GM12878 (cell line): Measurements from ENCODE around the gene HOXB3. TPM values are rescaled to one million over a fixed set of nuclear protein-coding genes. Genes with fewer than 3 reads are reported as not detected.

Experiments used
- ATAC-seq: fragments of 200-7000 bp; cut with Tn5 transposase; 3 replicates; pipeline ENCODE4 v1.9.1; 2020; ENCODE audit warnings: mild to moderate bottlenecking, moderate library complexity
- BruUV-seq: library from RNA; stranded (reverse); fragments of 400-500 nt; replicated peaks from 2 replicates; lab custom pipeline; 2021; lab: Mats Ljungman, UMichigan
- CTCF ChIA-PET: fragments of 300-600 bp; sonication (Branson Sonifier 250); formaldehyde crosslinking; extraction: SDS; loops from one replicate; lab custom pipeline; 2021; ENCODE audit warnings: inconsistent platforms; lab: Yijun Ruan, JAX
- POLR2A ChIA-PET: fragments of 350-600 bp; formaldehyde crosslinking; extraction: SDS; loops from one replicate; lab custom pipeline; 2021; ENCODE audit warnings: inconsistent platforms; lab: Charles Lee
- RAD21 ChIA-PET: fragments of 300-600 bp; sonication (Branson Sonifier 250); formaldehyde crosslinking; loops from one replicate; lab custom pipeline; 2023; ENCODE audit warnings: antibody characterized with exemption; ENCODE audit not compliant: unreplicated experiment; lab: Charles Lee
- SMC1A ChIA-PET: fragments of 300-600 bp; sonication (Branson Sonifier 250); formaldehyde crosslinking; loops from one replicate; lab custom pipeline; 2023; ENCODE audit not compliant: unreplicated experiment, uncharacterized antibody; lab: Charles Lee
- DNase-seq: peaks from one replicate; pipeline ENCODE4 v3.0.0-alpha.2; 2011; ENCODE audit warnings: low read depth, low spot score
- FAIRE-seq: peaks from 3 replicates; lab custom pipeline; 2011; peaks lifted over from hg19 to GRCh38; lab: Jason Lieb, UNC
- H2AFZ ChIP-seq: 2 replicates; pipeline ENCODE4 v1.6.0; 2011; ENCODE audit warnings: low read depth, low read length, control low read depth; ENCODE audit not compliant: control insufficient read depth
- H3K27ac ChIP-seq: 2 replicates; pipeline ENCODE4 v1.5.1; 2011; ENCODE audit warnings: control low read depth; ENCODE audit not compliant: control insufficient read depth, insufficient read depth
- H3K27me3 ChIP-seq, 2 experiments: replicated peaks in 1 of 2; 2 replicates each; pipeline versions ENCODE4 v1.6.0 to v1.6.1; 2011; ENCODE audit warnings: low read length in 1 of 2; ENCODE audit not compliant: control insufficient read depth in 2 of 2, insufficient read depth in 2 of 2
- H3K36me3 ChIP-seq, 2 experiments: 2 replicates each; pipeline ENCODE4 v1.5.1; 2011; ENCODE audit warnings: low read length in 1 of 2; ENCODE audit not compliant: control insufficient read depth in 2 of 2, insufficient read depth in 2 of 2
- H3K4me1 ChIP-seq: 2 replicates; pipeline ENCODE4 v1.6.1; 2011; ENCODE audit warnings: mild to moderate bottlenecking, low read length, moderate library complexity, mixed read lengths; ENCODE audit not compliant: control insufficient read depth, insufficient read depth
- H3K4me2 ChIP-seq: 2 replicates; pipeline ENCODE4 v1.6.0; 2011; ENCODE audit warnings: control low read depth; ENCODE audit not compliant: control insufficient read depth, insufficient read depth
- H3K4me3 ChIP-seq: fragments of 200-600 bp; sonication (generic); 2 replicates; pipeline ENCODE4 v1.5.1; 2016
- H3K79me2 ChIP-seq: 2 replicates; pipeline ENCODE4 v1.6.0; 2011; ENCODE audit warnings: low read length; ENCODE audit not compliant: control insufficient read depth, insufficient read depth
- H3K9ac ChIP-seq: 2 replicates; pipeline ENCODE4 v1.8.0; 2011; ENCODE audit warnings: low read length, control low read depth, mixed read lengths; ENCODE audit not compliant: control insufficient read depth, insufficient read depth
- H3K9me3 ChIP-seq: replicated peaks from 3 replicates; pipeline ENCODE4 v1.5.1; 2011; ENCODE audit warnings: mild to moderate bottlenecking, low read length; ENCODE audit not compliant: control insufficient read depth, insufficient read depth
- H4K20me1 ChIP-seq: 2 replicates; pipeline ENCODE4 v1.6.0; 2011; ENCODE audit not compliant: control insufficient read depth, insufficient read depth
- ATF3 ChIP-seq: IDR thresholded peaks from 2 replicates; pipeline ENCODE4 v1.6.1; 2011; ENCODE audit warnings: low read depth, mild to moderate bottlenecking, low read length, moderate library complexity, borderline replicate concordance; ENCODE audit errors: extremely low read depth
- ATF7 ChIP-seq: fragments of 450-650 bp; IDR thresholded peaks from 2 replicates; pipeline ENCODE4 v1.6.1; 2016; ENCODE audit warnings: low read depth, mild to moderate bottlenecking
- EZH2 ChIP-seq: IDR thresholded peaks from 2 replicates; pipeline ENCODE4 v1.6.1; 2012; ENCODE audit warnings: low read depth, mild to moderate bottlenecking, control low read depth, inconsistent platforms, low read length, borderline replicate concordance; ENCODE audit not compliant: control insufficient read depth
- GATAD2B ChIP-seq: fragments of 450-650 bp; conservative IDR thresholded peaks from 2 replicates; pipeline ENCODE4 v1.6.1; 2017; ENCODE audit warnings: low read depth, mild to moderate bottlenecking, moderate library complexity
- JUNB ChIP-seq: IDR thresholded peaks from 2 replicates; pipeline ENCODE4 v1.6.1; 2016; ENCODE audit warnings: antibody characterized with exemption, mild to moderate bottlenecking
- MYB ChIP-seq: fragments of 150-350 bp; IDR thresholded peaks from 2 replicates; pipeline ENCODE4 v1.6.1; 2014; ENCODE audit warnings: mild to moderate bottlenecking, low read depth, low read length, borderline replicate concordance
- NFYB ChIP-seq: IDR thresholded peaks from 2 replicates; pipeline ENCODE4 v1.6.1; 2011; ENCODE audit warnings: low read depth, mild to moderate bottlenecking, low read length, improper control_type of control experiment, moderate library complexity; ENCODE audit not compliant: insufficient read depth
- PAX5 ChIP-seq: IDR thresholded peaks from 2 replicates; pipeline ENCODE4 v1.6.1; 2011; ENCODE audit warnings: low read depth, low read length, borderline replicate concordance
- RAD51 ChIP-seq: fragments of 450-650 bp; IDR thresholded peaks from 2 replicates; pipeline ENCODE4 v1.6.1; 2016; ENCODE audit warnings: moderate library complexity, mild to moderate bottlenecking, inconsistent platforms
- RCOR1 ChIP-seq: conservative IDR thresholded peaks from 2 replicates; pipeline ENCODE4 v1.6.1; 2012; ENCODE audit warnings: low read depth, low read length, improper control_type of control experiment
- RELA ChIP-seq: fragments of 450-650 bp; IDR thresholded peaks from 2 replicates; pipeline ENCODE4 v1.8.0; 2014; ENCODE audit warnings: borderline replicate concordance; ENCODE audit not compliant: partially characterized antibody
- RELB ChIP-seq: fragments of 450-650 bp; IDR thresholded peaks from 2 replicates; pipeline ENCODE4 v1.6.1; 2017; ENCODE audit warnings: low read depth, mild to moderate bottlenecking, moderate library complexity
- RUNX3 ChIP-seq: IDR thresholded peaks from 2 replicates; pipeline ENCODE4 v1.6.1; 2012; ENCODE audit warnings: low read length, inconsistent platforms
- SKIL ChIP-seq: fragments of 450-650 bp; IDR thresholded peaks from 2 replicates; pipeline ENCODE4 v1.6.1; 2017; ENCODE audit warnings: mild to moderate bottlenecking, low read depth, inconsistent platforms; ENCODE audit not compliant: poor library complexity, severe bottlenecking
- YBX1 ChIP-seq: fragments of 450-650 bp; IDR thresholded peaks from 2 replicates; pipeline ENCODE4 v1.6.1; 2016; ENCODE audit warnings: antibody characterized with exemption
- ZNF384 ChIP-seq: IDR thresholded peaks from 2 replicates; pipeline ENCODE4 v1.6.1; 2012; ENCODE audit warnings: low read depth, mild to moderate bottlenecking, low read length, improper control_type of control experiment, borderline replicate concordance
- ZNF622 ChIP-seq: fragments of 450-650 bp; IDR thresholded peaks from 2 replicates; pipeline ENCODE4 v1.6.1; 2017; ENCODE audit warnings: mild to moderate bottlenecking, inconsistent platforms
- ZSCAN29 ChIP-seq: fragments of 450-650 bp; IDR thresholded peaks from 2 replicates; pipeline ENCODE4 v1.6.1; 2017; ENCODE audit warnings: mild to moderate bottlenecking, moderate library complexity
- WGBS: methylation state at CpG from one replicate; pipeline ENCODE4 v1.1.6; 2016; ENCODE audit warnings: low lambda C conversion rate; ENCODE audit not compliant: insufficient replicate concordance, insufficient coverage; ENCODE audit errors: missing lambda C conversion rate; 5-methylcytosine and 5-hydroxymethylcytosine counted together
- in situ Hi-C: fragments of 300-500 bp; cut with MboI; formaldehyde crosslinking; loops from 9 replicates; pipeline ENCODE4 v1.14.3; 2018; ENCODE audit warnings: mixed read lengths
- intact Hi-C: fragments of 100-400 bp; cut with micrococcal nuclease; formaldehyde crosslinking; loops from one replicate; pipeline ENCODE4 v1.14.2; 2022; ENCODE audit not compliant: unreplicated experiment
- polyA plus RNA-seq, 11 experiments: library from polyadenylated mRNA; depleted of rRNA in 4 of 11; unstranded in 6 of 11; stranded (reverse) in 5 of 11; fragments of >200 nt; fragmentation: Nextera tagmentation in 4 of 11; fragmentation: Illumina TruSeq in 1 of 11; extraction: Ambion mirVana in 4 of 11; extraction: Trizol in 1 of 11; gene quantifications; 1 replicate in 1 of 11; 2 replicates in 10 of 11; pipeline versions ENCODE4 v1.2.1 to v1.2.3, GENCODE V29; 2011 to 2016; ENCODE audit warnings: inconsistent platforms in 2 of 11, missing spikeins in 2 of 11, low read depth in 1 of 11
- total RNA-seq, 4 experiments: library from RNA; depleted of rRNA in 3 of 4; stranded (reverse); fragments of >200 nt in 3 of 4; fragmentation: Illumina TruSeq in 1 of 4; extraction: Trizol in 1 of 4; gene quantifications; 2 replicates each; pipeline versions ENCODE4 v1.2.1 to v1.2.3, GENCODE V29; 2013 to 2021

HOXB3 gene
- total and polyA plus RNA-seq, 10 of the 15 experiments (the other 5 are each of a cell fraction or from before 2014, with no cell fraction given): 0.19 to 7.7 (median 2.9) TPM

- no peak for TF ChIP-seq MYB
- TF ChIP-seq ZSCAN29: no peak
- no peak for TF ChIP-seq RUNX3
- TF ChIP-seq RAD51: no peak
- TF ChIP-seq ATF3: no peak
- no peak for TF ChIP-seq RELB
- TF ChIP-seq ATF7: no peak
These were observed 29.9 kb upstream of the HOXB3 start (continued) for GRCh38 chr17:48619826-48620449.

- Histone ChIP-seq H3K9ac (no peak overlapping the region), H2AFZ (no peak overlapping the region)
- POLR2A ChIA-PET: interaction anchor here (1.6 kb wide), 1 partner anchor 17 kb away, joined by 11 read pairs; no protein-coding TSS in a partner anchor
- TF ChIP-seq GATAD2B (0 out of 2 replicates have a peak, but pooled peaks have one; percentile 18), YBX1 (no peak), SKIL (no peak), EZH2 (peak; percentile 99; the same call in 1 of the 2 replicates), PAX5 (no peak), RCOR1 (no peak), RELA (no peak), NFYB (no peak), ZNF384 (no peak), ZNF622 (no peak), JUNB (no peak)
These were observed 28.3 kb upstream of the HOXB3 start for GRCh38 chr17:48618256-48618896.

More at GRCh38 chr17:48618256-48618896, 28.3 kb upstream of the HOXB3 start:
- ChIA-PET RAD21 (interaction anchor here (0.5 to 2.1 kb wide), 15 partner anchors 12 to 593 kb away, joined by 3 to 8 read pairs (median 4); partner anchors contain the start of gene HOXB5), SMC1A (interaction anchor here (0.7 to 1.6 kb wide), 6 partner anchors 8 to 356 kb away, joined by 3 to 8 read pairs (median 4); partner anchors contain the start of gene HOXB9), CTCF (interaction anchor here (0.6 to 2.1 kb wide), 34 partner anchors 8 to 951 kb away, joined by 3 to 14 read pairs (median 5); partner anchors contain the start of genes HOXB5 and HOXB7)
- no TSS peak for BruUV-seq
- H3K4me1 ChIP-seq: no peaks in the 10 kb centered on the region
- peak overlapping the region; percentile 22; the same call in 1 of the 2 replicates for H3K4me2 ChIP-seq
- no peaks in the 10 kb centered on the region for H3K36me3 ChIP-seq
- peaks cover 36 to 46% of the 10 kb centered on the region in 2 experiments for H3K27me3 ChIP-seq
- FAIRE-seq: peak; percentile 86
- in situ Hi-C loops (no loop called here), intact Hi-C loops (loop anchor here (1.0 to 5.0 kb wide), 3 partner anchors 356 to 592 kb away; no protein-coding TSS in a partner anchor)
- no peak overlapping the region for H3K4me3 ChIP-seq
- H3K79me2 ChIP-seq: no peaks in the 10 kb centered on the region
- no peak overlapping the region for H3K27ac ChIP-seq
- no peaks in the 10 kb centered on the region for H3K9me3 ChIP-seq
- peak; percentile 88 for ATAC-seq
- WGBS: 5% methylated on average over 25 of the region's 25 CpGs
- no peaks in the 10 kb centered on the region for H4K20me1 ChIP-seq
- no peak for DNase-seq
